ENCODE measurements around the gene BAD.

GRCh38 chr11:64258356-64258755 is 26.1 kb downstream of the BAD start:
- TF ChIP-seq CTCF (conservative IDR thresholded peaks at IDR 0.05; ENCODE audit: low read length) (no peak), EZH2phosphoT487 (IDR thresholded peaks at IDR 0.05; ENCODE audit: borderline replicate concordance, low read depth, low read length) (no peak)

Measured in OCI-LY7 (cell line).